Muscle layer of colon (tissue), 2 donors: ENCODE measurements around the gene SYCN.
"Not testable (repeated sequence)": the region's sequence is repeated elsewhere in the genome, so short reads cannot be mapped to it uniquely, and the experiment has no call there.

Experiments
- H3K27ac ChIP-seq: one replicate; pipeline ENCODE4 v1.7.0; 2013; ENCODE audit warnings: low read depth, mild to moderate bottlenecking, low read length, moderate library complexity
- H3K27me3 ChIP-seq, 2 donors: one replicate each; pipeline ENCODE4 v1.7.0; 2013; ENCODE audit warnings: low read length in 2 of 2, mild to moderate bottlenecking in 2 of 2; ENCODE audit not compliant: insufficient read depth in 2 of 2, control insufficient read depth in 1 of 2
- H3K36me3 ChIP-seq: one replicate; pipeline ENCODE4 v1.7.0; 2013; ENCODE audit warnings: mild to moderate bottlenecking, low read length; ENCODE audit not compliant: insufficient read depth
- H3K4me1 ChIP-seq: one replicate; pipeline ENCODE4 v1.7.0; 2013; ENCODE audit warnings: mild to moderate bottlenecking, low read length; ENCODE audit not compliant: insufficient read depth
- H3K4me3 ChIP-seq, 2 donors: one replicate each; pipeline ENCODE4 v1.7.0; 2013; ENCODE audit warnings: low read length in 2 of 2, low read depth in 1 of 2, mild to moderate bottlenecking in 1 of 2, moderate library complexity in 1 of 2
- H3K9ac ChIP-seq: one replicate; pipeline ENCODE4 v1.7.0; 2013; ENCODE audit warnings: low read length
- H3K9me3 ChIP-seq: one replicate; pipeline ENCODE4 v1.7.0; 2013; ENCODE audit warnings: mild to moderate bottlenecking, low read length
- donor health status: abdominal sarcoma.
- donor health status: Adenocarcinoma of cecum.

The SYCN gene

DNA sequence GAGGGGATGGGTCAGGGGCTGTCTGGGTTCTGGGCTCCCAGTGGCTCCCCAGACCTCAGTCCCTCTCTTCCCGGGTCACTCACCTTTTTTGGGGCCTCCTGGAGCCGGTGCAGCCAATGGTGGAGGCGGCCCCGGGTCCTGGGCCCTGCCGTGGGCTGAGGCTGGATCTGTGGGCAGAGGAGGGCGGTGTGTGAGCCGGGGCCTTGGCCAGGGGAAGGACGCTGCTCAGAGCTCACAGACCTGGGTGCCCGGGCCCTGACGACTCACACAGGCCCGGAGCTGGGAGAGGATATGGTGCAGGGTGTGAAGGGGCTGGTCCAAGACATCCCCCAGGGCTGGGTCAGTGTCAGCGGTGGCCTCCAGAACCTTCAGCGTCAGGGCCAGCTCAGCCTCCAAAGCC, 39.7 kb upstream of the SYCN start:
- peaks cover 0 to 19% of the 10 kb centered on the region in 2 donors for H3K27me3 ChIP-seq

DNA sequence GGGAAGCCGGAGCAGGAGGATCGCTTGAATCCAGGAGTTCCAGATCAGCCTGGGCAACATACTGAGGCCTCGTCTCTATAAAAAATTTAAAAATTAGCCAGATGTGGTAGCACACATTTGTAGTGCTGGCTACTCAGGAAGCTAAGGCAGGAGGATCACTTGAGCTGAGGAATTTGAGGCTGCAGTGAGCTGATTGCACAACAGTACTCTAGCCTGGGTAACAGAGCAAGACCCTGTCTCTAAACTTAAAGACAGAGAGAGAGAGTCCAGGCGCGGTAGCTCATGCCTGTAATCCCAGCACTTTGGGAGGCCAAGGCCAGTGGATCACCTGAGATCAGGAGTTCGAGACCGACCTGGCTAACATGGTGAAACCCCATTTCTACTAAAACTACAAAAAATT, 36.4 kb upstream of the SYCN start:
- Histone ChIP-seq H3K36me3 (no peaks in the 10 kb centered on the region), H3K9me3 (no peaks in the 10 kb centered on the region), H3K27ac (no peak overlapping the region), H3K27me3 (peaks cover 0 to 14% of the 10 kb centered on the region in 2 donors), H3K4me1 (no peaks in the 10 kb centered on the region), H3K9ac (no peak overlapping the region), H3K4me3 (no peak overlapping the region)

More for the DNA sequence above, 39.7 kb upstream of the SYCN start:
- H3K9me3 ChIP-seq, H3K27ac ChIP-seq, H3K36me3 ChIP-seq, H3K4me3 ChIP-seq, H3K9ac ChIP-seq, H3K4me1 ChIP-seq: not testable (repeated sequence)

DNA sequence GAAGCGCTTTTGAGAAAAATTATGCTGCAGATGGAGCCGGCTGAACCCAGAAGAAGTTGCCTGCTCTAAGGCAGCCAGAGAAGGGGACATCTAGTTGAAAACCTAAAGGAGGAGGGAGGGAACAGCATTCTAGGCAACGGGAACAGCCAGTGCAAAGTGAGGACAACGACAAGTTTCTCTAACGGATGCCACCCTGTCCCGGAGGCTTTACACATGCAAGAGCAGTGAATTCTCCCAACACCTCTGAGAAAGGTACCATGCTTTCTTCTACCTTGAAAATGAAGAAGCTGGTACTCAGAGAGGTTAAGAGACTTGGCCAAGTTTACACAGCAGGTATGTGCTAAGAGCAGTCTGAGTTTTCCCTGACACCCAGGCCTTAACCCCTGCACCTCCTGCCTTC, 34.9 kb upstream of the SYCN start:
- Histone ChIP-seq H3K36me3 (no peaks in the 10 kb centered on the region), H3K9me3 (no peaks in the 10 kb centered on the region), H3K9ac (no peak overlapping the region), H3K27me3 (peaks cover 0 to 14% of the 10 kb centered on the region in 2 donors), H3K4me1 (no peaks in the 10 kb centered on the region), H3K27ac (no peak overlapping the region), H3K4me3 (no peak overlapping the region)

DNA sequence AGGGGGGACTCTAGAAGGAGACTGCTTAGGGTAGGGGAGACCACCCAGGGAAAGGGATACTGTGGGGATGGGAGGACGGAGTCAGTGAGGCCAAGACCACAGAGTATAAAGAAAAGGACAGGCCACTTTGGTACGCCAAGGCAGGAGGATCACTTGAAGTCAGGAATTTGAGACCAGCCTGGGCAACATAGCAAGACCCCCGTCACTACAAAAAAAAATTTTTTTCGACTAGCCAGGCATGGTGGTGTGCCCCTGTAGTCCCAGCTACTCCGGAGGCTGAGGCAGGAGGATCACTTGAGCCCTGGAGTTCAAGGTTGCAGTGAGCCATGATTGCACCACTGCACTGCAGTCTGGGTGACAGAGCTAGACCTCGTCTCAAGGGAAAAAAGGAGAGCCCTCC, 34.1 kb upstream of the SYCN start:
- no peaks in the 10 kb centered on the region for H3K4me1 ChIP-seq
- H3K9me3 ChIP-seq, result no peaks in the 10 kb centered on the region
- H3K36me3 ChIP-seq, result no peaks in the 10 kb centered on the region
- H3K4me3 ChIP-seq, result no peak overlapping the region
- H3K27me3 ChIP-seq, result peaks cover 0 to 14% of the 10 kb centered on the region in 2 donors
- no peak overlapping the region for H3K9ac ChIP-seq
- no peak overlapping the region for H3K27ac ChIP-seq

DNA sequence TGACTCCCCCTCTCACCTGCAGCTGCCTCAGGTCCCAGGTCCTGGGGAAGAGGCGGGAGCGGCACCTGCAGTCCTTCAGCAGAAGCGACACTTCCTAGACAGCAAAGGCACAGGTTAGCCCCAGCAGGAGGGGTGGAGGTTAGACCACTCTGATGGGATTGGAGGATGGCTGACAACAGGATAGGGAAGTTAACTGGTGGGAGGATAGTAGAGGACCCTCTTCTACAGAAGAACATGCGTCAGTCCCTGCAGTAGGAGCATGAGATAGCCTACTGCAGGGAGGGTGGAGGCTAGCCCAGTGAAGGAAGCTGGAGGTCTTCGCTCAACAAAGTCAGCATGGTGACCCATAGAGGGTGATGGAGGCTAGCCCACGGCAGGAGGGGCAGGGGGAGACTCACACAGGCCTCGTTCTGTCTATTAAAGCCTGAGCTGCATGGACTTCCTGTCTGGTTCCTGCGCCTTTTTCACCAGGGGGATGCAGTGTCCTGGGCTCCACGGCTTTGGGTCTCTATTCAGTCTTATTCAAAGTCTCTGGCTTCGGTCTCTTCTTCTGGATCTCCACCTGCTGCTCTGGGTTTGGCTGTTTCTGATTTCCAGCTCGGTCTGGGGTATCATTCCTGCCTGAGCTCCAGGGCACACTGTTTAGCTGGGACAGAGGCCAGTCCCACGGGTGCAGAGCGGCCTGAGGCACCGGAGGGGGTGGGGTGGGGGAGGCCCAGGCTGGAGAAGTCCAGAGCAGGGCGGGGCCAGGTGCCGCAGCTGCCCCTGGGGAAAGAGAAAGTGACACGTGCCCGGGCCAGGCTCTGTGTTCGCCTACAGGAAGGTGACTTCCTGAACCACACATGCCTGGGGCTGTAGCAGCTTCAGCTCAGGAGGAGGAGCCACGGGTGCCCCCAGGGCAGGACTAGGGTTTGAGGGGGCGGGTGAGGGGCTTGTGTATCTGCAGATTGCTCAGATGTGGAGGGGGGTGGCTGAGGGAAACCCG, 33.4 kb upstream of the SYCN start:
- peaks cover 0 to 14% of the 10 kb centered on the region in 2 donors for H3K27me3 ChIP-seq
- H3K4me3 ChIP-seq, result no peak overlapping the region
- no peaks in the 10 kb centered on the region for H3K9me3 ChIP-seq
- H3K4me1 ChIP-seq, result no peaks in the 10 kb centered on the region
- H3K36me3 ChIP-seq, result no peaks in the 10 kb centered on the region
- H3K9ac ChIP-seq, result no peak overlapping the region
- no peak overlapping the region for H3K27ac ChIP-seq

DNA sequence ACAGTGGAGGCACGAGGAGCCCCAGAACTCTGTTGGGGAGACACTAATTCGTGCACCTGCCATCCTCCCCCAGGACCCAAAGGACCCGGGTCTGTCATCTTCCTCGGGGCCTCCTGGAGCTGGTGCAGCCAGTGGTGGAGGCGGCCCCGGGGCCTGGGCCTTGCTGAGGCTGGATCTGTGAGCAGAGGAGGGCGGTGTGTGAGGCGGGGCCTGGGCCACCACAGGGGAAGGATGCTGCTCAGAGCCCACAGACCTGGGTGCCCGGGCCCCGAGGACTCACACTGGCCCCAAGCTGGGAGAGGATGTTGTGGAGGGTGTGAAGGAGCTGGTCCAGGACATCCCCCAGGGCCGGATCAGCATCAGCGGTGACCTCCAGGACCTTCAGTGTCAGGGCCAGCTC, 32.5 kb upstream of the SYCN start:
- Histone ChIP-seq H3K9me3 (no peaks in the 10 kb centered on the region), H3K36me3 (no peaks in the 10 kb centered on the region), H3K27ac (no peak overlapping the region), H3K9ac (no peak overlapping the region), H3K4me3 (no peak overlapping the region), H3K27me3 (peaks cover 0 to 14% of the 10 kb centered on the region in 2 donors), H3K4me1 (no peaks in the 10 kb centered on the region)

DNA sequence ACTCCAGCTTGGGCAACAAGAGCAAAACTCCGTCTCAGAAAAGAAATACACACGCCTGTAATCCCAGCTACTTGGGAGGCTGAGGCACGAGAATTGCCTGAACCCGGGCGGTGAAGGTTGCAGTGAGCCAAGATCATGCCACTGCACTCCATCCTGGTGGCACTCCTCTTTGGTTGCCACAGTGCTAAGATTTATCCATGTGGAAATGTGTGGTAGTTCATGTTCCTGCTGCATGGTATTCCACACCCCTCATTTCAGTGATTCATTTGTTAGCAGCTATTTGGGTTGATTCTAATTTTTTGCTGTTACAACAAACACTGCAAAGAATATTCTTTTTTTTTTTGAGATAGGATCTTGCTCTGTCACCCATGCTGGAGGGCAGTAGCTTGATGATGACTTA, 28.6 kb upstream of the SYCN start:
- Histone ChIP-seq H3K9ac (no peak overlapping the region), H3K4me1 (no peaks in the 10 kb centered on the region), H3K27me3 (peaks cover 0 to 14% of the 10 kb centered on the region in 2 donors), H3K4me3 (no peak overlapping the region), H3K27ac (no peak overlapping the region), H3K9me3 (no peaks in the 10 kb centered on the region), H3K36me3 (no peaks in the 10 kb centered on the region)

DNA sequence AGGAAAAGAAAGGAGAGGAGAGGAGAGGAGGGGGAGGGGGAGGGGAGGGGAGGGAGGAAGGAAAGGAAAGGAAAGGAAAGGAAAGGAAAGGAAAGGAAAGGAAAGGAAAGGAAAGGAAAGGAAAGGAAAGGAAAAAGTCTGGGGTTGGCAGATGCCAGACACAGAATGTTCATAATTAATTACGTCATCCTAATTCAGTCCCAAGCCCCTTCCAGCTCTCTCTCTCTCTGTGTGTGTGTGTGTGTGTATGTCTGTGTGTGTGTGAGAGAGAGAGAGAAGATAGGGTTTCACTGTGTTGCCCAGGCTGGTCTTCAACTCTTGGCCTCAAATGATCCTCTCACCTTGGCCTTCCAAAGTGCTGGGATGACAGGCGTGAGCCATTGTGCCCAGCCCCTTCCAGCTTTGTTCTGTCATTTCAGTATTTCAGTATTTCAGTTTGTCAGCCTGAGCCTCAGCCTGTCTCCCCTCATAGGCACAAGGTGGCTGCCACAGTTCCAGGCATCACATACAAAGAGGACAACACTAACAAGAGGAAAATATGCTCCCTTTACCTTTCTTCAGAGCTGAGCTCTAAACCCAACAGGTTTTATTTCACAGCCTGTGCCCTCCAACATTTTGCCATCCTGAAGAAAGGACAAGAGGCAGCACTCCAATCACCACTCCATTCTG, 26.2 kb upstream of the SYCN start:
- Histone ChIP-seq H3K4me1 (no peaks in the 10 kb centered on the region), H3K4me3 (no peak overlapping the region), H3K9ac (no peak overlapping the region), H3K9me3 (no peaks in the 10 kb centered on the region), H3K36me3 (no peaks in the 10 kb centered on the region), H3K27ac (no peak overlapping the region), H3K27me3 (no peaks in the 10 kb centered on the region)

DNA sequence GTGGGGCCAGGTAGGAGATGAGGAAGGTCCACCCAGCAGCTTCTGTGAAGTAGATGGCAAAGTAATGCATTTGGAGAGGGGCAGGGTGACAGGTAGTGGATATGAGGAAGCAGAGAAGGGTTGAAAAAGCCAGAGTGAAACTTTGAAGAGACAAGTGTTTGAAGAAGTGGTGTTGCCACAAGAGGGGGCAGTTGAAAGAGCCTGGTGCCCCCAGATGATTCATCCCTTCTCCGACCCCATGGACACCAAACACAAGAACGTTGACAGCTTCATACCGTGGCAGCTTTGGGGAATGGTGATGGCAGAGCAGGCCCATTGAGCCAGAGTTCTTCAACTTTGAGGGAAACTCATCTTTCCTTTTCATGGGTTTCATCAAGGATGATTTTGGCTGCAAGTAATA, 20.8 kb upstream of the SYCN start:
- Histone ChIP-seq H3K4me3 (no peak overlapping the region), H3K27me3 (peaks cover 0 to 16% of the 10 kb centered on the region in 2 donors), H3K36me3 (no peaks in the 10 kb centered on the region), H3K9ac (no peak overlapping the region), H3K9me3 (no peaks in the 10 kb centered on the region), H3K4me1 (no peaks in the 10 kb centered on the region), H3K27ac (no peak overlapping the region)

DNA sequence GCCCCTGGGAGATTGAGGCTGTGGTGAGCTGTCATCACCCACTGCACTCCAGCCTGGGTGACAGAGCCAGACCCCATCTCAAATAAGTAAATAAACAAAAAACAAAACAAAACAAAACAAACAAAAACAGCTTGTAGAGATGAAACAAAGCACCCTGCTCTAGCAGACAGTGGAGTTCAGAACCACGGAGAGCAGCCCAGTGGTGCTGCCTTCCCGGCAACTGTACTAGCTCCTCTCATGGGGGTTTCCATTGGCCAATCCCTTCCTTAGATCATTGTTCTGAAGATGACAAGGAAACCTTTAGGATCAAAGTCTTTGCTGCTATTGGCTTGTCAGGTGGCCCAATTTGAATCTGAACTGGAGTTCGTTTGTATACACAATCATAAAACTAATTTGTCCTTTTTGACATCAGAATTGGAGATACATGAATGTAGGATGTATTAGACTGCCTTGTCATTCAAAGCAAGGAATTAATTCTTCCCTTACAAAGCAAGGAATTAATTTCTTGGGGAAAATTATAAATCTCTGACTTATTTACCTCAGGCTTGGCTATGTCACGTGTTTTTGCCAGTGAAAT, 19.7 kb upstream of the SYCN start:
- Histone ChIP-seq H3K9me3 (no peaks in the 10 kb centered on the region), H3K27ac (no peak overlapping the region), H3K4me3 (no peak overlapping the region), H3K36me3 (no peaks in the 10 kb centered on the region), H3K9ac (no peak overlapping the region), H3K4me1 (no peaks in the 10 kb centered on the region), H3K27me3 (peaks cover 0 to 16% of the 10 kb centered on the region in 2 donors)

DNA sequence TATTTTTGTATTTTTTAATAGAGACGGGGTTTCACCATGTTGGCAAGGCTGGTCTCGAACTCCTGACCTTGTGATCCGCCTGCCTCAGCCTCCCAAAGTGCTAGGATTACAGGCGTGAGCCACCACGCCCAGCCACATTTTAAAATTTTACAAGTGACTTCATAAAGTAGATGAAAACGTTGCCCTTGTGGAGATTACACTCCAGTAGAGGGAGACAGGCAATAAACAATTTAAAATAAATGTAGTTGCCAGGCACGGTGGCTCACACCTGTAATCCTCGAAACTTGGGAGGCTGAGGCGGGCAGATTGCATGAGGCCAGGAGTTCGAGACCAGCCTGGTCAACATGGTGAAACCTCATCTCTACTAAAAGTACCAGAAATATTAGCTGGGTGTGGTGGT, 15.0 kb upstream of the SYCN start:
- H3K9ac ChIP-seq, H3K36me3 ChIP-seq, H3K4me1 ChIP-seq, H3K27ac ChIP-seq, H3K27me3 ChIP-seq, H3K9me3 ChIP-seq, H3K4me3 ChIP-seq: not testable (repeated sequence)
